Gastrocnemius medialis (tissue), 4 donors: ENCODE results near the gene RPS27L. TPM values are rescaled to one million over a fixed set of nuclear protein-coding genes. Genes with fewer than 3 reads are reported as not detected.
A peak's percentile ranks its signal among the peaks of the same experiment; 100 is the strongest.

Source experiments
- ATAC-seq, 2 donors: fragments of 150-250 bp; one replicate each; pipeline ENCODE4 v1.9.1; 2016
- DNase-seq, 2 donors: peaks; one replicate each; pipeline ENCODE4 v3.0.0-alpha.2; 2019
- H3K27ac ChIP-seq, 4 donors: fragments of 200-600 bp; sonication (generic); 1 replicate in 1 of 4; 2 replicates in 3 of 4; pipeline ENCODE4 v1.5.1; 2016 to 2018; ENCODE audit warnings: mild to moderate bottlenecking in 2 of 4, moderate library complexity in 1 of 4
- H3K27me3 ChIP-seq, 3 donors: fragments of 200-600 bp; sonication (generic) in 2 of 3; 1 replicate in 1 of 3; 2 replicates in 2 of 3; pipeline versions ENCODE4 v1.5.1 to v1.6.0; 2016 to 2019; ENCODE audit warnings: mild to moderate bottlenecking in 1 of 3, moderate library complexity in 1 of 3
- H3K36me3 ChIP-seq, 2 donors: fragments of 200-600 bp; sonication (generic) in 1 of 2; one replicate each; pipeline ENCODE4 v1.5.1; 2017 to 2018
- H3K4me1 ChIP-seq, 2 donors: fragments of 200-600 bp; sonication (generic) in 1 of 2; one replicate each; pipeline ENCODE4 v1.5.1; 2016 to 2017; ENCODE audit warnings: mild to moderate bottlenecking in 2 of 2
- H3K4me3 ChIP-seq, 4 donors: fragments of 200-600 bp; sonication (generic) in 3 of 4; 1 replicate in 1 of 4; 2 replicates in 3 of 4; pipeline ENCODE4 v1.5.1; 2016 to 2019; ENCODE audit warnings: mild to moderate bottlenecking in 2 of 4
- H3K9me3 ChIP-seq, 3 donors: fragments of 200-600 bp; sonication (generic) in 2 of 3; 1 replicate in 1 of 3; 2 replicates in 2 of 3; pipeline ENCODE4 v1.5.1; 2016 to 2019
- CTCF ChIP-seq, 5 experiments: fragments of 450-650 bp in 3 of 5; fragments of 200-600 bp in 2 of 5; sonication (generic) in 2 of 5; IDR thresholded peaks in 4 of 5; conservative IDR thresholded peaks in 1 of 5; 1 replicate in 4 of 5; 2 replicates in 1 of 5; pipeline ENCODE4 v1.5.1; 2016 to 2019; ENCODE audit warnings: antibody characterized with exemption in 5 of 5, mild to moderate bottlenecking in 3 of 5, moderate library complexity in 3 of 5
- POLR2A ChIP-seq, 2 donors: fragments of 450-650 bp; IDR thresholded peaks; one replicate each; pipeline ENCODE4 v1.6.1; 2017; ENCODE audit warnings: antibody characterized with exemption in 2 of 2, mild to moderate bottlenecking in 2 of 2, moderate library complexity in 2 of 2
- in situ Hi-C, 4 donors: fragments of 200-750 bp; cut with MboI; loops; one replicate each; pipeline versions ENCODE4 v1.15.0 to v1.8.0; 2017; ENCODE audit warnings: low sequenced_read_pairs in 4 of 4
- intact Hi-C: fragments of 100-400 bp; cut with DNase I; formaldehyde crosslinking; loops from one replicate; pipeline ENCODE4 v1.15.1; 2023; ENCODE audit warnings: low total_unique reads
- total RNA-seq, 4 donors: library from RNA; depleted of rRNA; stranded (reverse); fragments of >200 nt; gene quantifications; one replicate each; pipeline versions ENCODE4 v1.1.0 to v1.2.3, GENCODE V29; 2016

Gene RPS27L
- total RNA-seq, 4 donors from 2014 or later = 53.0 to 145 (median 78.0) TPM

- TF ChIP-seq POLR2A (IDR thresholded peaks at IDR 0.05) (no peak), CTCF (IDR thresholded peaks at IDR 0.05 in 4 of 5, conservative IDR thresholded peaks at IDR 0.05 in 1 of 5) (no peak)
- H3K27me3 ChIP-seq = no peaks in the 10 kb centered on the region
- no peak overlapping the region for H3K4me3 ChIP-seq
- intact Hi-C loops (loop anchor here (5.0 to 10.0 kb wide), 2 partner anchors 153 to 280 kb away; partner anchors contain the start of gene APH1B), in situ Hi-C loops (no loop called here)
- no peaks in the 10 kb centered on the region for H3K9me3 ChIP-seq
- DNase-seq (no peak), ATAC-seq (no peak)
- no peak overlapping the region for H3K27ac ChIP-seq
- H3K4me1 ChIP-seq = peaks cover 4 to 13% of the 10 kb centered on the region in 2 donors
- H3K36me3 ChIP-seq = peaks cover 0 to 34% of the 10 kb centered on the region in 2 donors
Observed at GRCh38 chr15:63124506-63124905, 32.8 kb downstream of the RPS27L start.

GRCh38 chr15:63122002-63122875 is 35.0 kb downstream of the RPS27L start:
- peak; percentile 92 to 95 for ATAC-seq
- Histone ChIP-seq H3K4me3 (peak overlapping the region; percentile 77 to 99 (median 86)), H3K9me3 (no peaks in the 10 kb centered on the region), H3K27ac (peak overlapping the region; percentile 90 to 99 (median 93)), H3K36me3 (peaks cover 0 to 13% of the 10 kb centered on the region in 2 donors), H3K4me1 (peaks cover 4 to 13% of the 10 kb centered on the region in 2 donors), H3K27me3 (no peaks in the 10 kb centered on the region)
- intact Hi-C loops (loop anchor here (1.0 to 10.0 kb wide), 4 partner anchors 35 to 283 kb away; partner anchors contain the start of genes APH1B, RAB8B and RPS27L), in situ Hi-C loops (no loop called here)
- DNase-seq = peak; percentile 80 to 91
- TF ChIP-seq CTCF (IDR thresholded peaks at IDR 0.05 in 4 of 5, conservative IDR thresholded peaks at IDR 0.05 in 1 of 5) = peak in 4 of 5 experiments; percentile 13 to 50 (median 31)
- peak; percentile 48 to 65 for TF ChIP-seq POLR2A (IDR thresholded peaks at IDR 0.05)

- Histone ChIP-seq H3K27ac (peak within 1 kb of the TSS; percentile 90 to 99 (median 93)), H3K36me3 (peaks cover 0 to 8% of the 10 kb centered on the region in 2 donors), H3K27me3 (no peaks in the 10 kb centered on the region), H3K4me1 (peaks cover 4 to 13% of the 10 kb centered on the region in 2 donors), H3K4me3 (peak within 1 kb of the TSS; percentile 77 to 99 (median 86)), H3K9me3 (no peaks in the 10 kb centered on the region)
- in situ Hi-C loops (no loop called here), intact Hi-C loops (loop anchor here (1.0 to 10.0 kb wide), 4 partner anchors 36 to 283 kb away; partner anchors contain the start of genes APH1B, RAB8B and RPS27L)
- DNase-seq (peak; percentile 81 to 85), ATAC-seq (peak; percentile 93)
- TF ChIP-seq POLR2A (IDR thresholded peaks at IDR 0.05) = peak; percentile 77
- no peak for TF ChIP-seq CTCF (IDR thresholded peaks at IDR 0.05 in 4 of 5, conservative IDR thresholded peaks at IDR 0.05 in 1 of 5)
Observed at GRCh38 chr15:63121382-63122001, 35.8 kb downstream of the RPS27L start, which contains the start of gene LACTB. Gene LACTB (plus strand): TSS chr15:63121861. CDS start chr15:63121872, 11 bp downstream.

GRCh38 chr15:63118854-63119253 is 38.4 kb downstream of the RPS27L start:
- intact Hi-C loops = no loop called here
- DNase-seq (no peak), ATAC-seq (no peak)
- Histone ChIP-seq H3K27me3 (no peaks in the 10 kb centered on the region), H3K27ac (no peak overlapping the region), H3K9me3 (no peaks in the 10 kb centered on the region), H3K4me3 (no peak overlapping the region), H3K4me1 (peaks cover 4 to 13% of the 10 kb centered on the region in 2 donors), H3K36me3 (no peaks in the 10 kb centered on the region)
- in situ Hi-C loops = no loop called here
- TF ChIP-seq CTCF (IDR thresholded peaks at IDR 0.05 in 4 of 5, conservative IDR thresholded peaks at IDR 0.05 in 1 of 5) = no peak
- no peak for TF ChIP-seq POLR2A (IDR thresholded peaks at IDR 0.05)
